Natural killer cell (primary cell): ENCODE data around the gene EP400. TPM values are rescaled to one million over a fixed set of nuclear protein-coding genes. Genes with fewer than 3 reads are reported as not detected.
A peak's percentile ranks its signal among the peaks of the same experiment; 100 is the strongest.

ENCODE experiments used
- ATAC-seq, 3 donors: fragments of 150-1000 bp in 2 of 3; fragments of 200-7000 bp in 1 of 3; cut with Tn5 transposase; 1 replicate in 1 of 3; 2 replicates in 2 of 3; pipeline ENCODE4 v1.10.0; 2021; ENCODE audit warnings: mild to moderate bottlenecking in 2 of 3, moderate library complexity in 2 of 3
- DNase-seq, 2 donors: peaks; one replicate each; pipeline versions ENCODE4 v3.0.0 to v3.0.0-alpha.2; 2013 to 2021; ENCODE audit warnings: mixed read lengths in 1 of 2
- H3K27ac ChIP-seq: one replicate; pipeline ENCODE4 v1.5.1; 2013; ENCODE audit warnings: mild to moderate bottlenecking, low read length
- H3K27me3 ChIP-seq: one replicate; pipeline ENCODE4 v1.6.1; 2013; ENCODE audit warnings: low read length; ENCODE audit not compliant: control insufficient read depth, insufficient read depth
- H3K36me3 ChIP-seq: one replicate; pipeline ENCODE4 v1.6.1; 2013; ENCODE audit warnings: low read length; ENCODE audit not compliant: control insufficient read depth, insufficient read depth
- H3K4me1 ChIP-seq: one replicate; pipeline ENCODE4 v1.6.1; 2013; ENCODE audit warnings: low read length; ENCODE audit not compliant: control insufficient read depth, insufficient read depth
- H3K4me3 ChIP-seq: one replicate; pipeline ENCODE4 v1.5.1; 2013; ENCODE audit warnings: low read length
- H3K9me3 ChIP-seq: one replicate; pipeline ENCODE4 v1.6.1; 2013; ENCODE audit warnings: low read length; ENCODE audit not compliant: control insufficient read depth, insufficient read depth
- H3K27ac Mint-ChIP-seq, 2 donors: one replicate each; pipeline ENCODE4 v1.8.0; 2022; ENCODE audit warnings: mild to moderate bottlenecking in 2 of 2, mixed read lengths in 2 of 2, moderate library complexity in 1 of 2
- H3K27me3 Mint-ChIP-seq, 2 donors: one replicate each; pipeline ENCODE4 v1.8.0; 2022; ENCODE audit warnings: low read depth in 2 of 2, mixed read lengths in 2 of 2
- H3K36me3 Mint-ChIP-seq: one replicate; pipeline ENCODE4 v1.8.0; 2022; ENCODE audit warnings: mixed read lengths
- H3K4me1 Mint-ChIP-seq, 2 donors: one replicate each; pipeline ENCODE4 v1.8.0; 2022; ENCODE audit warnings: mixed read lengths in 2 of 2
- H3K4me3 Mint-ChIP-seq: one replicate; pipeline ENCODE4 v1.8.0; 2022; ENCODE audit warnings: mild to moderate bottlenecking, moderate library complexity, mixed read lengths
- H3K9me3 Mint-ChIP-seq, 2 donors: one replicate each; pipeline ENCODE4 v1.8.0; 2022; ENCODE audit warnings: mixed read lengths in 2 of 2
- CTCF ChIP-seq: fragments of 200-600 bp; IDR thresholded peaks from one replicate; pipeline ENCODE4 v1.8.0; 2022; ENCODE audit warnings: antibody characterized with exemption
- WGBS: methylation state at CpG from one replicate; pipeline ENCODE4 v1.1.7; 2013; ENCODE audit warnings: missing lambda C conversion rate; ENCODE audit not compliant: insufficient coverage; 5-methylcytosine and 5-hydroxymethylcytosine counted together
- intact Hi-C: fragments of 100-400 bp; cut with micrococcal nuclease; formaldehyde crosslinking; loops from one replicate; pipeline ENCODE4 v1.14.2; 2022
- total RNA-seq, 4 donors: library from RNA; stranded (reverse); fragments of 120-200 nt in 1 of 4; gene quantifications; one replicate each; pipeline versions ENCODE4 v1.2.3 to v1.2.4, GENCODE V29; 2013 to 2022

EP400 gene
- total RNA-seq, 3 donors from 2014 or later (not counting 1 experiment from before 2014, with no cell fraction given): 62.8 to 81.1 (median 80.1) TPM

GRCh38 chr12:132014092-132014914 lies 64.6 kb downstream of the EP400 start:
- Mint-ChIP-seq H3K4me1 (no peaks in the 10 kb centered on the region), H3K4me3 (no peak overlapping the region), H3K27me3 (no peaks in the 10 kb centered on the region), H3K36me3 (no peaks in the 10 kb centered on the region), H3K9me3 (no peaks in the 10 kb centered on the region), H3K27ac (no peak overlapping the region)
- Histone ChIP-seq H3K9me3 (no peaks in the 10 kb centered on the region), H3K27me3 (no peaks in the 10 kb centered on the region), H3K27ac (no peak overlapping the region), H3K4me3 (no peak overlapping the region), H3K4me1 (no peaks in the 10 kb centered on the region), H3K36me3 (peaks cover 85% of the 10 kb centered on the region)
- 95% methylated on average over 21 of the region's 22 CpGs for WGBS
- TF ChIP-seq CTCF: no peak
- ATAC-seq (no peak), DNase-seq (no peak)
- intact Hi-C loops: no loop called here

- no peaks in the 10 kb centered on the region for H3K27me3 Mint-ChIP-seq
- TF ChIP-seq CTCF: no peak
- no peaks in the 10 kb centered on the region for H3K27me3 ChIP-seq
- H3K27ac ChIP-seq: no peak overlapping the region
- ATAC-seq (no peak), DNase-seq (no peak)
- no peaks in the 10 kb centered on the region for H3K4me1 ChIP-seq
- no peaks in the 10 kb centered on the region for H3K9me3 ChIP-seq
- intact Hi-C loops: no loop called here
- H3K4me3 Mint-ChIP-seq: no peak overlapping the region
- no peaks in the 10 kb centered on the region for H3K9me3 Mint-ChIP-seq
- H3K4me1 Mint-ChIP-seq: no peaks in the 10 kb centered on the region
- no peak overlapping the region for H3K27ac Mint-ChIP-seq
- H3K36me3 ChIP-seq: peaks cover 86% of the 10 kb centered on the region
- no peak overlapping the region for H3K4me3 ChIP-seq
- no peaks in the 10 kb centered on the region for H3K36me3 Mint-ChIP-seq
- WGBS: 94% methylated on average over 7 of the region's 7 CpGs
Observed at GRCh38 chr12:132014915-132015280, 65.2 kb downstream of the EP400 start.

- H3K36me3 ChIP-seq: peaks cover 88% of the 10 kb centered on the region
- H3K9me3 Mint-ChIP-seq: no peaks in the 10 kb centered on the region
- H3K27ac ChIP-seq: no peak overlapping the region
- H3K27me3 Mint-ChIP-seq: no peaks in the 10 kb centered on the region
- no peaks in the 10 kb centered on the region for H3K4me1 Mint-ChIP-seq
- DNase-seq (no peak), ATAC-seq (no peak)
- no peaks in the 10 kb centered on the region for H3K27me3 ChIP-seq
- intact Hi-C loops: no loop called here
- no peaks in the 10 kb centered on the region for H3K9me3 ChIP-seq
- H3K4me3 ChIP-seq: no peak overlapping the region
- WGBS: 97% methylated on average over 21 of the region's 21 CpGs
- H3K27ac Mint-ChIP-seq: peak overlapping the region in 1 of 2 donors; percentile 44
- no peak overlapping the region for H3K4me3 Mint-ChIP-seq
- peaks cover 7% of the 10 kb centered on the region for H3K36me3 Mint-ChIP-seq
- no peaks in the 10 kb centered on the region for H3K4me1 ChIP-seq
- no peak for TF ChIP-seq CTCF
Observed at GRCh38 chr12:132015686-132016430, 66.1 kb downstream of the EP400 start.
